Endodermal cell (in vitro differentiated cells): ENCODE data around the gene FKBP2. TPM values are rescaled to one million over a fixed set of nuclear protein-coding genes. Genes with fewer than 3 reads are reported as not detected.

Source experiments
- DNase-seq: peaks from one replicate; pipeline ENCODE4 v3.0.0-alpha.2; 2017
- H3K27ac ChIP-seq: 2 replicates; pipeline ENCODE4 v1.5.1; 2013; ENCODE audit warnings: mild to moderate bottlenecking, low read depth, low read length, moderate library complexity
- H3K27me3 ChIP-seq: 2 replicates; pipeline ENCODE4 v1.6.1; 2013; ENCODE audit warnings: mild to moderate bottlenecking, low read length, moderate library complexity; ENCODE audit not compliant: insufficient read depth, control insufficient read depth, poor library complexity, severe bottlenecking
- H3K36me3 ChIP-seq: 2 replicates; pipeline ENCODE4 v1.7.0; 2013; ENCODE audit warnings: mild to moderate bottlenecking, low read length, moderate library complexity; ENCODE audit not compliant: control insufficient read depth, insufficient read depth
- H3K4me1 ChIP-seq: one replicate; pipeline ENCODE4 v1.7.0; 2013; ENCODE audit warnings: low read length; ENCODE audit not compliant: control insufficient read depth, insufficient read depth
- H3K4me3 ChIP-seq: 2 replicates; pipeline ENCODE4 v1.5.1; 2013; ENCODE audit warnings: mild to moderate bottlenecking, low read length, moderate library complexity
- H3K9ac ChIP-seq: 2 replicates; pipeline ENCODE4 v1.6.1; 2013; ENCODE audit warnings: mild to moderate bottlenecking, low read length, moderate library complexity; ENCODE audit not compliant: poor library complexity, severe bottlenecking; ENCODE audit errors: extremely low read depth
- H3K9me3 ChIP-seq: 2 replicates; pipeline ENCODE4 v1.6.1; 2013; ENCODE audit warnings: mild to moderate bottlenecking, low read length, moderate library complexity; ENCODE audit not compliant: control insufficient read depth
- H3K27ac Mint-ChIP-seq: 2 replicates; pipeline ENCODE4 v1.8.0; 2020; ENCODE audit warnings: mixed read lengths
- H3K27me3 Mint-ChIP-seq: 2 replicates; pipeline ENCODE4 v1.8.0; 2021; ENCODE audit warnings: mild to moderate bottlenecking, mixed read lengths; ENCODE audit not compliant: insufficient read depth
- H3K36me3 Mint-ChIP-seq: 2 replicates; pipeline ENCODE4 v1.8.0; 2020; ENCODE audit warnings: low read depth, mixed read lengths
- H3K4me1 Mint-ChIP-seq: 2 replicates; pipeline ENCODE4 v1.8.0; 2020; ENCODE audit warnings: mixed read lengths
- H3K4me3 Mint-ChIP-seq: 2 replicates; pipeline ENCODE4 v1.8.0; 2020; ENCODE audit warnings: mild to moderate bottlenecking, moderate library complexity, mixed read lengths
- H3K9me3 Mint-ChIP-seq: 2 replicates; pipeline ENCODE4 v1.8.0; 2020; ENCODE audit warnings: mild to moderate bottlenecking, mixed read lengths
- WGBS, 2 experiments: methylation state at CpG; one replicate each; pipeline versions ENCODE4 v1.1.5 to v1.1.7; 2013; ENCODE audit warnings: missing lambda C conversion rate in 2 of 2, mixed read lengths in 1 of 2; ENCODE audit not compliant: insufficient coverage in 1 of 2, insufficient read length in 1 of 2; 5-methylcytosine and 5-hydroxymethylcytosine counted together
- total RNA-seq, 2 donors: library from RNA; stranded (reverse); fragmentation: NEBNext Ultra II Directional in 1 of 2; extraction: Animal tissue kit (Norgen Biotek cat#: 25700) in 1 of 2; gene quantifications; 2 replicates in 1 of 2; 3 replicates in 1 of 2; pipeline ENCODE4 v1.2.1, GENCODE V29; 2021
- TF ChIP-seq, protein P1 (sequence below): fragments of 200-600 bp; sonication (generic); conservative IDR thresholded peaks from 2 replicates; pipeline ENCODE4 v1.5.0; 2021; ENCODE audit warnings: antibody characterized with exemption, mild to moderate bottlenecking

Gene FKBP2
- total RNA-seq, 2 donors from 2014 or later: 44.6 to 53.7 TPM

DNA sequence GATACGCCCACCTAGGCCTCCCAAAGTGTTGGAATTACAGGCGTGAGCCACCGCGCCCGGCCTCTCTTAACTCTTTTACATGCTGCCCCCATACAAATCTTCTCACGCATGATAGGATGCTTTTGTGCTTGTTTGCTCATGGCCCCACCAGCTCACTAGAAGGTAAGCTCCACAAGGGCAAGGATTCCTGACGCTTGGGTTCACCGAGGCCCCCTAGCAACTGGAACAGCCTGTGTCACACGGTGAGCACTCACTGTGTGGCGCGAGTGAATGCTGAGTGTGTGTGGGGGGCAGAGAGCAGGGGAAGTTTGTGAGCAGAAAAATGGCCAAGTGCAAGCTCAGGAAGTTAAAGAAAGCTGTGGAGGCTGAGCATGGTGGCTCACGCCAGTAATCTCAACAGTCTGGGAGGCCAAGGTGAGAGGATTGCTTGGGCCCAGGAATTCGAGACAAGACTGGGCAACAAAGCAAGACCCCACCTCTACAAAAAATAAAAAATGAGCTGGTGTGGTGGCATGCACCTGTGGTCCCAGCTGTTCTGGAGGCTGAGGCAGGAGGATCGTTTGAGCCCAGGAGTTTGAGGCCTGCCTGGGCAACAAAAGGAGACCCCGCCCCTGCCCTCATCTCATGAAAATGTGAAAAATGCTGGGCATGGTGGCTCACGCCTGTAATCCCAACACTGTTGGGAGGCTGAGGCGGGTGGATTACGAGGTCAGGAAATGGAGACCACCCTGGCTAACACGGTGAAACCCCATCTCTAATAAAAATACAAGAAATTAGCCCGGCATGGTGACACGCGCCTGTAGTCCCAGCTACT lies 41.3 kb downstream of the FKBP2 start:
- no peak overlapping the region for H3K27ac ChIP-seq
- no peaks in the 10 kb centered on the region for H3K9me3 ChIP-seq
- H3K9ac ChIP-seq: no peak overlapping the region
- H3K4me1 Mint-ChIP-seq: peaks cover 4% of the 10 kb centered on the region
- TF ChIP-seq, protein P1, sequence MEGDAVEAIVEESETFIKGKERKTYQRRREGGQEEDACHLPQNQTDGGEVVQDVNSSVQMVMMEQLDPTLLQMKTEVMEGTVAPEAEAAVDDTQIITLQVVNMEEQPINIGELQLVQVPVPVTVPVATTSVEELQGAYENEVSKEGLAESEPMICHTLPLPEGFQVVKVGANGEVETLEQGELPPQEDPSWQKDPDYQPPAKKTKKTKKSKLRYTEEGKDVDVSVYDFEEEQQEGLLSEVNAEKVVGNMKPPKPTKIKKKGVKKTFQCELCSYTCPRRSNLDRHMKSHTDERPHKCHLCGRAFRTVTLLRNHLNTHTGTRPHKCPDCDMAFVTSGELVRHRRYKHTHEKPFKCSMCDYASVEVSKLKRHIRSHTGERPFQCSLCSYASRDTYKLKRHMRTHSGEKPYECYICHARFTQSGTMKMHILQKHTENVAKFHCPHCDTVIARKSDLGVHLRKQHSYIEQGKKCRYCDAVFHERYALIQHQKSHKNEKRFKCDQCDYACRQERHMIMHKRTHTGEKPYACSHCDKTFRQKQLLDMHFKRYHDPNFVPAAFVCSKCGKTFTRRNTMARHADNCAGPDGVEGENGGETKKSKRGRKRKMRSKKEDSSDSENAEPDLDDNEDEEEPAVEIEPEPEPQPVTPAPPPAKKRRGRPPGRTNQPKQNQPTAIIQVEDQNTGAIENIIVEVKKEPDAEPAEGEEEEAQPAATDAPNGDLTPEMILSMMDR: no peak
- H3K4me1 ChIP-seq: no peaks in the 10 kb centered on the region
- peaks cover 24% of the 10 kb centered on the region for H3K36me3 Mint-ChIP-seq
- no peak for DNase-seq
- H3K4me3 ChIP-seq: no peak overlapping the region
- peaks cover 16% of the 10 kb centered on the region for H3K36me3 ChIP-seq
- no peaks in the 10 kb centered on the region for H3K27me3 Mint-ChIP-seq
- H3K4me3 Mint-ChIP-seq: no peak overlapping the region
- H3K27me3 ChIP-seq: no peaks in the 10 kb centered on the region
- WGBS, 2 experiments: 95% methylated on average over 13 to 22 of the region's 22 CpGs
- no peaks in the 10 kb centered on the region for H3K9me3 Mint-ChIP-seq
- H3K27ac Mint-ChIP-seq: no peak overlapping the region

GRCh38 chr11:64283092-64283491 lies 42.2 kb downstream of the FKBP2 start:
- H3K4me3 ChIP-seq: no peak overlapping the region
- H3K4me1 ChIP-seq: no peaks in the 10 kb centered on the region
- no peak for DNase-seq
- peaks cover 22% of the 10 kb centered on the region for H3K36me3 Mint-ChIP-seq
- no peak overlapping the region for H3K27ac ChIP-seq
- TF ChIP-seq, protein P1: no peak
- no peaks in the 10 kb centered on the region for H3K9me3 Mint-ChIP-seq
- no peak overlapping the region for H3K9ac ChIP-seq
- peaks cover 13% of the 10 kb centered on the region for H3K36me3 ChIP-seq
- no peaks in the 10 kb centered on the region for H3K27me3 ChIP-seq
- 94 to 97% methylated on average over 3 of the region's 3 CpGs for WGBS, 2 experiments
- no peaks in the 10 kb centered on the region for H3K27me3 Mint-ChIP-seq
- H3K4me3 Mint-ChIP-seq: peak overlapping the region; percentile 69
- peaks cover 4% of the 10 kb centered on the region for H3K4me1 Mint-ChIP-seq
- no peak overlapping the region for H3K27ac Mint-ChIP-seq
- no peaks in the 10 kb centered on the region for H3K9me3 ChIP-seq

GRCh38 chr11:64284048-64284961 lies 43.4 kb downstream of the FKBP2 start, which contains the start of gene BAD:
Gene BAD, minus strand, starts transcription at chr11:64284665. Its CDS starts 297 bp downstream, at chr11:64284368.
- Histone ChIP-seq H3K9me3 (no peaks in the 10 kb centered on the region), H3K4me3 (peak within 1 kb of the TSS; percentile 84), H3K9ac (peak within 1 kb of the TSS; percentile 77), H3K27me3 (peaks cover under 1% of the 10 kb centered on the region), H3K36me3 (peaks cover 10% of the 10 kb centered on the region), H3K4me1 (no peaks in the 10 kb centered on the region), H3K27ac (peak within 1 kb of the TSS; percentile 9)
- DNase-seq: peak; percentile 99
- WGBS, 2 experiments: 10 to 14% methylated on average over 21 to 44 of the region's 44 CpGs
- peak within 1 kb of the TSS; percentile 69 for H3K4me3 Mint-ChIP-seq
- H3K27ac Mint-ChIP-seq: peak within 1 kb of the TSS; percentile 87
- TF ChIP-seq, protein P1: no peak
- peaks cover 8% of the 10 kb centered on the region for H3K27me3 Mint-ChIP-seq
- peaks cover 4% of the 10 kb centered on the region for H3K4me1 Mint-ChIP-seq
- peaks cover 18% of the 10 kb centered on the region for H3K36me3 Mint-ChIP-seq
- no peaks in the 10 kb centered on the region for H3K9me3 Mint-ChIP-seq
